H54 (cell line): Measurements from ENCODE around the gene MAN1B1.
A peak's percentile ranks its signal among the peaks of the same experiment; 100 is the strongest.

Source experiments
- DNase-seq: peaks from one replicate; pipeline ENCODE4 v3.0.0; 2011; ENCODE audit warnings: low spot score, mixed read lengths; ENCODE audit not compliant: insufficient read length
- FAIRE-seq: peaks from 3 replicates; lab custom pipeline; 2011; peaks lifted over from hg19 to GRCh38; lab: Jason Lieb, UNC
- POLR2A ChIP-seq: IDR thresholded peaks from 2 replicates; pipeline ENCODE4 v1.6.1; 2011; ENCODE audit warnings: low read depth, mild to moderate bottlenecking, low read length

Gene MAN1B1

DNA sequence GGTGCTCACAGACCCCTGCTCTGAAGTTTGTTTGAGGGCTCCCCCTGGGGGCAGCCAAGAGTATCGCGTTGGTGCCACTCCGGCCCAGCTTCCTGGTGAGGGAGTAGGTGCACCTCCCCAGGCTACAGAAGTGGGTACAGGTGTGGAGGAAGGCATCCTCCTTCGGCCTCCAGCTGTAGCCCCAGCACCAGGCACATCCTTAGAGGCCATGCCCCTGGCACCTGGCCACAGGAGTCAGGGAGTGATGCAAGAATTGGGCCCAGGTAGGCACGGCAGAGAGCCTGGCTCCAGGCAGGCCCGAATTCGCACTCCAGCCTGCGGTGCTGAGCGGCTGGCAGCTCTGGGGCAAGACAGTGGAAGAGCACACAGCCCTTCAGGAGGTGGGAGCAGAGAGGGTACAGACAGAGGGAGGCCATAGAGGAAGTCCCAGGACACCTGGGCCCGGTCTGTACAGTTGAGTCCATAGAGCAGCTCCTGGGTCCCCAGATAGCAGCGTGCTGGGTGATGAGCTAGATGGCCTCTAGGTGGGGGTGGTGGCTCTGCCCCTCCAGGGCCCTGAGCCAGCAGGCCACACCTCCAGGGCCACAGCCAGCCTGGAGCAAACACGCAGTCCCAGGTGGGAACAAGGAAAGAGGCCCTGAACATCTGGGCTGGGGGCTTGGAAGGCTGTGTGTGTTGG is 18.8 kb upstream of the MAN1B1 start:
- peak; percentile 93 for DNase-seq
- TF ChIP-seq POLR2A, result no peak
- FAIRE-seq, result peak; percentile 64

GRCh38 chr9:137068539-137069507 is 18.0 kb upstream of the MAN1B1 start:
- DNase-seq, result no peak
- no peak for FAIRE-seq
- no peak for TF ChIP-seq POLR2A

- no peak for FAIRE-seq
- DNase-seq, result no peak
- TF ChIP-seq POLR2A, result no peak
Observed at GRCh38 chr9:137069508-137070091, 17.2 kb upstream of the MAN1B1 start.

GRCh38 chr9:137070201-137070905 is 16.4 kb upstream of the MAN1B1 start, which contains the start of gene SAPCD2:
Gene SAPCD2 (minus strand): TSS chr9:137070557. CDS start chr9:137070460, 97 bp downstream.
- FAIRE-seq (peak; percentile 70), DNase-seq (peak; percentile 100)
- peak; percentile 63 for TF ChIP-seq POLR2A

DNA sequence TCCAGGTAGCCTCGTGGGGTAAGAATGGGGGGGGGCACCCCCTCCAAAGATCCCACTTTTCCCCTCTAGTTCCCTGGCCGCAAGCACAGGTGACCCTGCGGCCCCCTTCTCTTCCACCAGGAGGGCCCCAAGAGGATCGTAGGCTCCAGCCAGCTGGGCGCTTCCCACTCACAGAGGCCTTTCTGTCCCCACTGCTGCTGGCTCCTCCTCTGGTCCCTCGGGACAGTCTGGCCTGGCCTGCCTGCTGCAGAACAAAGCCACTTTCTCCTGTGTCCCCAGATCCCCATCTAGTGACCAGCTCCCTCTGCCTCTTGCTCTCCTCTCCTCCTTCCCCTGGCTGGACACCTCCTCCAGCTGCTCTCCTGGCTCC is 15.9 kb upstream of the MAN1B1 start:
- no peak for TF ChIP-seq POLR2A
- DNase-seq, result no peak
- no peak for FAIRE-seq

- no peak for TF ChIP-seq POLR2A
- no peak for FAIRE-seq
- DNase-seq, result no peak
Observed at GRCh38 chr9:137071282-137071681, 15.5 kb upstream of the MAN1B1 start.

- no peak for FAIRE-seq
- no peak for TF ChIP-seq POLR2A
- DNase-seq, result no peak
Observed at GRCh38 chr9:137073992-137074399, 12.8 kb upstream of the MAN1B1 start.

GRCh38 chr9:137074657-137075274 is 12.0 kb upstream of the MAN1B1 start:
- DNase-seq, result no peak
- TF ChIP-seq POLR2A, result no peak
- no peak for FAIRE-seq

- TF ChIP-seq POLR2A, result no peak
- FAIRE-seq, result no peak
- no peak for DNase-seq
Observed at GRCh38 chr9:137075275-137075775, 11.5 kb upstream of the MAN1B1 start.

GRCh38 chr9:137076636-137077009 is 10.2 kb upstream of the MAN1B1 start:
- no peak for DNase-seq
- no peak for TF ChIP-seq POLR2A
- no peak for FAIRE-seq

- FAIRE-seq (no peak), DNase-seq (peak; percentile 95)
- peak; percentile 88 for TF ChIP-seq POLR2A
Observed at GRCh38 chr9:137077010-137077747, 9.6 kb upstream of the MAN1B1 start, which contains the start of gene UAP1L1. Gene UAP1L1 (plus strand): TSS chr9:137077517. CDS start chr9:137077533, 16 bp downstream.

DNA sequence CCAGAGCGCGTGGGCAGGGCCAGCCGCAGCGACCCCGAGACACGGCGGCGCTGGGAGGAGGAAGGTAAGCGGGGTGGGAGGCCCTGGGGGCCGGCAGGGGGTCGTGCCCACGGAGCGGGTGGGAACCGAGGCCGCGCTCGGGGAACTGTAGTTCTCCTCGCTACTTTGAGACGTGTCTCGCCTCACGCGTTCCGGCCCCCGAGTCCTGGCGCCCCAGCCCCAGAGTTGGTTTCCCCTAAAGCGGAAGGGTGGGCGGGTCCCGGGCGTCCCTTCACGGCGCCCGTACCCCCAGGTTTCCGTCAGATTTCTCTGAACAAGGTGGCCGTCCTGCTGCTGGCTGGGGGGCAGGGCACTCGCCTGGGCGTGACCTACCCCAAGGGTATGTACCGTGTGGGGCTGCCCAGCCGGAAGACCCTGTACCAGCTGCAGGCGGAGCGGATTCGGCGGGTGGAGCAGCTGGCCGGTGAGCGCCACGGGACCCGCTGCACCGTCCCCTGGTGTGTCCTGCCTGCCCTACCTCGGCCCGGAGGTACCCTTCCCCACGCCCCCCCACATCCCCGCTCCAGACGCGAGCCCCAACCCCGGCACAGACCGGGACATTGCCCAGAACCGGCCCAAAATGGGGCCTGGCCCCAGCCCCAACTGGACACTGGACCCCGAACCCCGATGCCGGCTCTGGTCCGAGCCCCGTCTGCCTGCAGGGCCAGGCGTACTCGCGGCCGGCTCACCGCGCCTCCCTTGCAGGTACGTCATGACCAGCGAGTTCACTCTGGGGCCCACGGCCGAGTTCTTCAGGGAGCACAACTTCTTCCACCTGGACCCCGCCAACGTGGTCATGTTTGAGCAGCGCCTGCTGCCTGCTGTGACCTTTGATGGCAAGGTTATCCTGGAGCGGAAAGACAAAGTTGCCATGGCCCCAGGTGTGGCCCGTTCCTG is 8.8 kb upstream of the MAN1B1 start:
- no peak for TF ChIP-seq POLR2A
- FAIRE-seq (no peak), DNase-seq (no peak)
